COLO668 (cell line): ENCODE results near the gene DNAH10.
"Not testable (repeated sequence)": the region's sequence is repeated elsewhere in the genome, so short reads cannot be mapped to it uniquely, and the experiment has no call there.

ENCODE experiments used
- DNase-seq: peaks from one replicate; lab custom pipeline; 2025; ENCODE audit not compliant: unreplicated experiment; lab: John Stamatoyannopoulos, UW

The DNAH10 gene

GRCh38 chr12:123788541-123788940, 26.4 kb downstream of the DNAH10 start:
- DNase-seq, result no peak

GRCh38 chr12:123789422-123789821, 27.3 kb downstream of the DNAH10 start:
- DNase-seq, result not testable (repeated sequence)

- DNase-seq, result no peak
These were observed 28.9 kb downstream of the DNAH10 start for GRCh38 chr12:123790905-123791467.

- DNase-seq, result no peak
These were observed 31.9 kb downstream of the DNAH10 start for GRCh38 chr12:123794027-123794426.

GRCh38 chr12:123798518-123798917, 36.4 kb downstream of the DNAH10 start:
- no peak for DNase-seq

GRCh38 chr12:123799227-123799626, 37.1 kb downstream of the DNAH10 start:
- DNase-seq, result no peak

GRCh38 chr12:123801573-123802178, 39.6 kb downstream of the DNAH10 start:
- DNase-seq, result no peak

- no peak for DNase-seq
These were observed 43.1 kb downstream of the DNAH10 start for GRCh38 chr12:123805173-123805572.

- DNase-seq, result no peak
These were observed 44.9 kb downstream of the DNAH10 start for GRCh38 chr12:123807002-123807401.

GRCh38 chr12:123807670-123808069, 45.6 kb downstream of the DNAH10 start:
- no peak for DNase-seq

- DNase-seq, result no peak
These were observed 46.1 kb downstream of the DNAH10 start for GRCh38 chr12:123808167-123808566.

- no peak for DNase-seq
These were observed 51.2 kb downstream of the DNAH10 start for GRCh38 chr12:123813349-123813748.

- DNase-seq, result no peak
These were observed 53.9 kb downstream of the DNAH10 start for GRCh38 chr12:123815968-123816367.

GRCh38 chr12:123816896-123817537, 54.9 kb downstream of the DNAH10 start:
- no peak for DNase-seq

- DNase-seq, result no peak
These were observed 60.7 kb downstream of the DNAH10 start for GRCh38 chr12:123822804-123823203.

GRCh38 chr12:123828120-123828519, 66.0 kb downstream of the DNAH10 start:
- no peak for DNase-seq

GRCh38 chr12:123828854-123829547, 66.9 kb downstream of the DNAH10 start:
- DNase-seq, result no peak

- DNase-seq, result no peak
These were observed 67.5 kb downstream of the DNAH10 start for GRCh38 chr12:123829561-123829960.

GRCh38 chr12:123830675-123831074, 68.6 kb downstream of the DNAH10 start:
- DNase-seq, result no peak

- DNase-seq, result no peak
These were observed 70.0 kb downstream of the DNAH10 start for GRCh38 chr12:123832052-123832451.

- no peak for DNase-seq
These were observed 71.7 kb downstream of the DNAH10 start for GRCh38 chr12:123833830-123834229.

GRCh38 chr12:123834845-123835244, 72.7 kb downstream of the DNAH10 start:
- DNase-seq, result no peak
